Osteoblast (primary cell): ENCODE data around the gene MORC4. TPM values are rescaled to one million over a fixed set of nuclear protein-coding genes. Genes with fewer than 3 reads are reported as not detected.

Experiments used
- DNase-seq: peaks from one replicate; pipeline ENCODE4 v3.0.0; 2011; ENCODE audit warnings: low spot score, mixed read lengths; ENCODE audit not compliant: insufficient read length; ENCODE audit errors: missing footprints
- H2AFZ ChIP-seq: 2 replicates; pipeline ENCODE4 v1.6.0; 2011; ENCODE audit warnings: mild to moderate bottlenecking, low read length
- H3K27ac ChIP-seq: 2 replicates; pipeline ENCODE4 v1.5.1; 2011; ENCODE audit warnings: mild to moderate bottlenecking, low read depth, low read length, moderate library complexity
- H3K27me3 ChIP-seq: 2 replicates; pipeline ENCODE4 v1.6.0; 2012; ENCODE audit warnings: mild to moderate bottlenecking, control low read depth, inconsistent platforms, low read length, moderate library complexity; ENCODE audit not compliant: insufficient read depth
- H3K36me3 ChIP-seq: 2 replicates; pipeline ENCODE4 v1.5.1; 2011; ENCODE audit warnings: mild to moderate bottlenecking, low read length, control low read depth, moderate library complexity; ENCODE audit not compliant: insufficient read depth
- H3K4me1 ChIP-seq: 2 replicates; pipeline ENCODE4 v1.5.1; 2011; ENCODE audit warnings: mild to moderate bottlenecking, low read length, control low read depth, moderate library complexity; ENCODE audit not compliant: insufficient read depth
- H3K4me2 ChIP-seq: 2 replicates; pipeline ENCODE4 v1.6.0; 2011; ENCODE audit warnings: mild to moderate bottlenecking, low read length; ENCODE audit not compliant: insufficient read depth
- H3K4me3 ChIP-seq: fragments of 200-600 bp; sonication (generic); 3 replicates; pipeline ENCODE4 v1.5.1; 2012; ENCODE audit warnings: mild to moderate bottlenecking, low read length, inconsistent platforms; ENCODE audit not compliant: insufficient read depth
- H3K79me2 ChIP-seq: 2 replicates; pipeline ENCODE4 v1.6.0; 2012; ENCODE audit warnings: mild to moderate bottlenecking, low read length, control low read depth, inconsistent platforms; ENCODE audit not compliant: insufficient read depth
- H3K9me3 ChIP-seq: 2 replicates; pipeline ENCODE4 v1.5.1; 2011; ENCODE audit warnings: low read depth, low read length, control low read depth
- H4K20me1 ChIP-seq: 2 replicates; pipeline ENCODE4 v1.6.0; 2012; ENCODE audit warnings: mild to moderate bottlenecking, low read length, control low read depth; ENCODE audit not compliant: insufficient read depth
- total RNA-seq: library from RNA; depleted of rRNA; stranded (reverse); fragments of >200 nt; gene quantifications from 2 replicates; pipeline ENCODE4 v1.2.3, GENCODE V29; 2012
- TF ChIP-seq, protein P1 (sequence below): IDR thresholded peaks from 2 replicates; pipeline ENCODE4 v1.5.1; 2011; ENCODE audit warnings: mild to moderate bottlenecking, low read depth, low read length, moderate library complexity; ENCODE audit errors: extremely low read depth

Gene MORC4
- total RNA-seq, 1 donor, result 39.8 TPM

DNA sequence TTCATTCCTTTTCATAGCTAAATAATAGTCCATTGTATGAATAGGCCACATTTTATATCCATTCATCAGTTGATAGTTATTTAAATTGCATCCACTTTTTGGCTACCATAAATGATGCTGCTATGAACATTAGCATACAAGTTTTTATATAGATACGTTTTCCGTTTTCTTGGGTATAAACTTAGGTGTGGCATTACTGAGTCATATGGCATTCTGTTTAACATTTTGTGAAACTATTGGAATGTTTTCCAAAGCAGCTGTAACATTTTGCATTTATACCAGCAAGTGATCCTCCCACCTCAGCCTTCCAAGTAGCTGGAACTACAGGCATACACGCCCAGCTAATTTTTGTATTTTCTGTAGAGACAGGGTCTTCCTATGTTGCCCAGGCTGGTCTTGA lies 53.5 kb downstream of the MORC4 start:
- Histone ChIP-seq H3K36me3 (peaks cover 15% of the 10 kb centered on the region), H3K4me1 (no peaks in the 10 kb centered on the region), H3K27me3 (peaks cover 4% of the 10 kb centered on the region), H3K4me3 (no peak overlapping the region), H3K27ac (no peak overlapping the region), H3K9me3 (no peaks in the 10 kb centered on the region), H3K4me2 (no peak overlapping the region), H2AFZ (no peak overlapping the region), H4K20me1 (no peaks in the 10 kb centered on the region), H3K79me2 (no peaks in the 10 kb centered on the region)
- DNase-seq, result no peak
- TF ChIP-seq, protein P1, sequence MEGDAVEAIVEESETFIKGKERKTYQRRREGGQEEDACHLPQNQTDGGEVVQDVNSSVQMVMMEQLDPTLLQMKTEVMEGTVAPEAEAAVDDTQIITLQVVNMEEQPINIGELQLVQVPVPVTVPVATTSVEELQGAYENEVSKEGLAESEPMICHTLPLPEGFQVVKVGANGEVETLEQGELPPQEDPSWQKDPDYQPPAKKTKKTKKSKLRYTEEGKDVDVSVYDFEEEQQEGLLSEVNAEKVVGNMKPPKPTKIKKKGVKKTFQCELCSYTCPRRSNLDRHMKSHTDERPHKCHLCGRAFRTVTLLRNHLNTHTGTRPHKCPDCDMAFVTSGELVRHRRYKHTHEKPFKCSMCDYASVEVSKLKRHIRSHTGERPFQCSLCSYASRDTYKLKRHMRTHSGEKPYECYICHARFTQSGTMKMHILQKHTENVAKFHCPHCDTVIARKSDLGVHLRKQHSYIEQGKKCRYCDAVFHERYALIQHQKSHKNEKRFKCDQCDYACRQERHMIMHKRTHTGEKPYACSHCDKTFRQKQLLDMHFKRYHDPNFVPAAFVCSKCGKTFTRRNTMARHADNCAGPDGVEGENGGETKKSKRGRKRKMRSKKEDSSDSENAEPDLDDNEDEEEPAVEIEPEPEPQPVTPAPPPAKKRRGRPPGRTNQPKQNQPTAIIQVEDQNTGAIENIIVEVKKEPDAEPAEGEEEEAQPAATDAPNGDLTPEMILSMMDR, result no peak

DNA sequence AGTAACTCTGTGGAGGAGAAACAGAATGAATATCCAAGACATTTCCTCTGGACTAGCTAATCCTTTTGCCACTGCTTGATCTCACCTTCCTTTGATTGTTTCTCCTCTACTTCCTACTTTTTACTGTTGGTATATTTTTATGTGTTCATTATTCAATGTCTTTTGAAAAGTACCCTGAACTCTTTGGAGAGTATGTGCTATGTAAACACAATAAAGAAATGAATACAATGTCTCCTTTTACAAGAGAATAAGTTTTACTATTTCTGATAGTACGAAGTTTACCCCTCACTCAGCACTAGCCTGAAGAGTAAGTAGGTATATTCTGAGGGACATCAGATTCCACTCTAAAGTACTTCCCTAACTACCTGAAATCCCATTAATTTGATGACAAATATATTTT lies 59.9 kb downstream of the MORC4 start:
- H3K27ac ChIP-seq, result no peak overlapping the region
- H2AFZ ChIP-seq, result no peak overlapping the region
- DNase-seq, result no peak
- H3K36me3 ChIP-seq, result peaks cover 18% of the 10 kb centered on the region
- TF ChIP-seq, protein P1, result no peak
- H3K9me3 ChIP-seq, result no peaks in the 10 kb centered on the region
- H4K20me1 ChIP-seq, result no peaks in the 10 kb centered on the region
- H3K4me3 ChIP-seq, result no peak overlapping the region
- H3K4me1 ChIP-seq, result no peaks in the 10 kb centered on the region
- peaks cover 13% of the 10 kb centered on the region for H3K27me3 ChIP-seq
- no peaks in the 10 kb centered on the region for H3K79me2 ChIP-seq
- no peak overlapping the region for H3K4me2 ChIP-seq

DNA sequence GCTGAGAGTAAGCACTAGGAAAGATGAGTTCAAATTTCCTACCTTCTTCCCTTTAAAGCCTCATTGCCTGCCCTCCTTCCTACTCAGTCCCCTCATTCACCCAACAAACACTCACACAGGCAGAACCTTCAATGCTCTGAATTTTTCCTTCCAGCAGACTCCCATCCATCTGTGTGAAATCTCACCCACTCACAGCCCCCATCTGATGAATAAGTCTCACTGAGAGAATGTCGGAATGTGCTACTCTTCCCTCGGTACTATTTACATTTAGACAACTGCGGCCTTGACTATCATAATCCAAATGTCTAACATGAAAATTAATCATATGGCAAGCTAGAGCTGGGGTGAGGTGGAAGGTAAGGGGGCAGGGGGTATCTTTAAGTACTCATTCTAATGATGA lies 60.4 kb downstream of the MORC4 start:
- Histone ChIP-seq H3K9me3 (no peaks in the 10 kb centered on the region), H3K27ac (no peak overlapping the region), H3K27me3 (peaks cover 13% of the 10 kb centered on the region), H3K4me3 (no peak overlapping the region), H3K4me1 (no peaks in the 10 kb centered on the region), H4K20me1 (no peaks in the 10 kb centered on the region), H3K36me3 (peaks cover 18% of the 10 kb centered on the region), H3K4me2 (no peak overlapping the region), H3K79me2 (no peaks in the 10 kb centered on the region), H2AFZ (no peak overlapping the region)
- DNase-seq, result no peak
- TF ChIP-seq, protein P1, result no peak

DNA sequence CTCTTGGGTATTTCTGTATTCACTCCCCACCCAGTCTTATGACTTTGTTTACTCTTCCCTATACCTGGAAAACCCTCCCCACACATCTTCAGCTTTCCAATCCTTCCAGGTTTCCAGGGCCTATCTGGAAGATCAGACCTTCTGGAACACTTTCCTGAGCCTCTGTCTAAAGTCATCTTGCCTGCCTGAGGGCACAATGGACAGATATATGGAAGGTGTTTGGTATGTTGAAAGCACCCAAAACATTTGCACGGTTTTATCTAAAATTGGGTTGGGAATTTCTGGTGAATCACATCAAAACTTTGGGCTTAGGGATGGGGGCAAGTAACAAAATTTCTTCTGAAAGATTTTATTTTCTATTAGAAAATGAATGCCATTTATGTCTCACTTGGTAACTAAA lies 63.8 kb downstream of the MORC4 start:
- H2AFZ ChIP-seq, result no peak overlapping the region
- no peak for DNase-seq
- TF ChIP-seq, protein P1, result no peak
- H3K9me3 ChIP-seq, result no peaks in the 10 kb centered on the region
- H3K27me3 ChIP-seq, result peaks cover 15% of the 10 kb centered on the region
- peaks cover 16% of the 10 kb centered on the region for H3K4me1 ChIP-seq
- no peak overlapping the region for H3K4me3 ChIP-seq
- no peaks in the 10 kb centered on the region for H4K20me1 ChIP-seq
- H3K27ac ChIP-seq, result no peak overlapping the region
- no peak overlapping the region for H3K4me2 ChIP-seq
- peaks cover under 1% of the 10 kb centered on the region for H3K36me3 ChIP-seq
- no peaks in the 10 kb centered on the region for H3K79me2 ChIP-seq
